HepG2 (cell line): ENCODE results near the gene MTHFR.

Source experiments
- MNT ChIP-seq: fragments of 450-650 bp; IDR thresholded peaks from 2 replicates; pipeline ENCODE4 v1.6.1; 2016
- REL ChIP-seq: sonication (generic); formaldehyde crosslinking; conservative IDR thresholded peaks from 2 replicates; pipeline ENCODE4 v1.8.0; 2022; ENCODE audit warnings: mild to moderate bottlenecking, missing genetic modification reagents, moderate library complexity
- ZBTB7A ChIP-seq: sonication (generic); formaldehyde crosslinking; IDR thresholded peaks from 2 replicates; pipeline ENCODE4 v1.8.0; 2022; ENCODE audit warnings: mild to moderate bottlenecking, missing genetic modification reagents

- no peak for TF ChIP-seq REL (CRISPR knock-in tag)
- no peak for TF ChIP-seq ZBTB7A (CRISPR knock-in tag)
- TF ChIP-seq MNT: no peak
Measured at GRCh38 chr1:11736746-11737639, 68.8 kb downstream of the MTHFR start.
